ENCODE results near the gene WNT3A. TPM values are rescaled to one million over a fixed set of nuclear protein-coding genes. Genes with fewer than 3 reads are reported as not detected.

The WNT3A gene
- polyA plus RNA-seq, 1 of the 3 experiments (the other 2 are of a cell fraction): not detected

DNA sequence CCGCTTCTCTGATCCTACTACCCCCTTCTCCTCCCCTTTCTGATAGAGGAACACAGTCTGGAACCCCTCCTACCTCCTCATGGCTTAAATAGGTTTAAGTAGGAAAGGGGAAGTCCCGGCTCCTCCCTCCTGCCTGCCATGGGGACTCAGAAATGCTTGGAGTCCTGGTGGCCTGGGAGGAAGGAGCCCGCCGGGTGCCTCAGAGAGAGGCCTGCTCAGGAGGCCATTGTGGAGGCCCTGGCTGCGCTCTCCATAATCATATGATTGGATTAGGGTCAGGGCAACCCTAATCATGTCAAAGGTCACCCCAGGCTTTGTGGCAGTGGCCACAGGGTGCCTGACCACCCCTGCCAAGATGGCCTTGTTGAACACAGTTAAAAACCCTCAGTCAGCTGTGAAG, 29.0 kb downstream of the WNT3A start:
- ChIA-PET POLR2A (no interaction called here), CTCF (interaction anchor here (1.1 kb wide), 1 partner anchor 36 kb away, joined by 3 read pairs; no protein-coding TSS in a partner anchor)
- H3K9ac ChIP-seq: no peak overlapping the region
- no peak overlapping the region for H3K27ac ChIP-seq (ENCODE audit: low read depth in 2 of 2, low read length in 1 of 2)
- 57% methylated on average over 5 of the region's 5 CpGs for WGBS (ENCODE audit: low lambda C conversion rate)
- no peaks in the 10 kb centered on the region for H3K4me1 ChIP-seq (ENCODE audit: control insufficient read depth in 1 of 2, insufficient read depth in 2 of 2, low read depth in 1 of 2, low read length in 1 of 2)
- no peak overlapping the region for H3K4me3 ChIP-seq (ENCODE audit: low read depth in 2 of 2, low read length in 1 of 2)
- H3K4me2 ChIP-seq: no peak overlapping the region
- H4K20me1 ChIP-seq (ENCODE audit: insufficient read depth): no peaks in the 10 kb centered on the region
- TF ChIP-seq EP300 (IDR thresholded peaks at IDR 0.05; ENCODE audit: borderline replicate concordance in 1 of 2, low read depth in 1 of 2, low read length in 1 of 2): no peak
- H3K9me2 ChIP-seq: no peaks in the 10 kb centered on the region
- H3K27me3 ChIP-seq (ENCODE audit: insufficient read depth): no peaks in the 10 kb centered on the region; the same call in 1 of the 2 replicates
- DNase-seq: no peak
- H2AFZ ChIP-seq (ENCODE audit: low read depth): no peak overlapping the region
- H3F3A ChIP-seq (replicated peaks; ENCODE audit: insufficient read depth): no peaks in the 10 kb centered on the region
- no peaks in the 10 kb centered on the region for H3K36me3 ChIP-seq (replicated peaks in 1 of 2; ENCODE audit: control insufficient read depth in 1 of 2, insufficient read depth in 2 of 2, low read length in 1 of 2)
- H3K79me2 ChIP-seq (ENCODE audit: insufficient read depth): no peaks in the 10 kb centered on the region
- H3K9me3 ChIP-seq: no peaks in the 10 kb centered on the region

DNA sequence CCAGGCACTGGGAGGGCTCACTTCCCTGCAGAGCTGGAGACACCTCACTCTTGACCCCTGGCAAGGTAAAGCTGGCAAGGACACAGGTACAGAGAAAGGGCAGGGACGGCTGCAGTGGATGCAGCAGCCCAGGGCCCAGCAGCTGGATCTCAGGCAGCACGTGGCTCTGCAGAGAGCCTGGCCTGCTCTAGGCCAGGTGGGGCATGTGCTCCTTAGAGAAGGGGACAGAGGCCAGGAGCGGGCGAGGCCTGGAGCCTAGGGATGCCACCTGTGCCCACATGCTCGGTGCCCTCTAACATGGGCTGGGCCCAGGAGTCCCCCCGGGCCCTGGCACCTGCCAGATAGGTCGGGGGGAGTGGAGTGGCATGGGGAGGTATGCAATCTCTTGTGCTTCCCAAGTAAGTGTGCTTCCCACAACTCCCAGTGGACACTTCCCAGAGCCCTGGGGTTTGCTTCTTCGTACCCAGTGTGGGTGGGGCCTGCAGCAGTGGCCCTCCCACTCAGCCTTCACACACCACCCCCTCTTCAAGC, 30.0 kb downstream of the WNT3A start:
- H3K4me2 ChIP-seq: no peak overlapping the region
- no peaks in the 10 kb centered on the region for H3K9me2 ChIP-seq
- H3F3A ChIP-seq (replicated peaks; ENCODE audit: insufficient read depth): no peaks in the 10 kb centered on the region
- H3K27ac ChIP-seq (ENCODE audit: low read depth in 2 of 2, low read length in 1 of 2): no peak overlapping the region
- 55% methylated on average over 5 of the region's 8 CpGs for WGBS (ENCODE audit: low lambda C conversion rate)
- H3K27me3 ChIP-seq (ENCODE audit: insufficient read depth): no peaks in the 10 kb centered on the region; the same call in 1 of the 2 replicates
- H3K4me1 ChIP-seq (ENCODE audit: control insufficient read depth in 1 of 2, insufficient read depth in 2 of 2, low read depth in 1 of 2, low read length in 1 of 2): no peaks in the 10 kb centered on the region
- no peak for DNase-seq
- H4K20me1 ChIP-seq (ENCODE audit: insufficient read depth): no peaks in the 10 kb centered on the region
- ChIA-PET POLR2A (no interaction called here), CTCF (interaction anchor here (1.1 kb wide), 1 partner anchor 37 kb away, joined by 3 read pairs; no protein-coding TSS in a partner anchor)
- no peaks in the 10 kb centered on the region for H3K36me3 ChIP-seq (replicated peaks in 1 of 2; ENCODE audit: control insufficient read depth in 1 of 2, insufficient read depth in 2 of 2, low read length in 1 of 2)
- no peak overlapping the region for H2AFZ ChIP-seq (ENCODE audit: low read depth)
- H3K4me3 ChIP-seq (ENCODE audit: low read depth in 2 of 2, low read length in 1 of 2): no peak overlapping the region
- H3K79me2 ChIP-seq (ENCODE audit: insufficient read depth): no peaks in the 10 kb centered on the region
- no peaks in the 10 kb centered on the region for H3K9me3 ChIP-seq
- TF ChIP-seq ELF1 (IDR thresholded peaks at IDR 0.05) (no peak), FOXM1 (IDR thresholded peaks at IDR 0.05; ENCODE audit: low read depth) (no peak), NFIC (IDR thresholded peaks at IDR 0.05; ENCODE audit: borderline replicate concordance) (no peak), GATA2 (CRISPR knock-in tag; IDR thresholded peaks at IDR 0.05) (no peak), GABPA (IDR thresholded peaks at IDR 0.05; ENCODE audit: low read depth) (no peak), JUND (IDR thresholded peaks at IDR 0.05) (no peak), TCF12 (IDR thresholded peaks at IDR 0.05) (no peak)
- TF ChIP-seq, protein P1, sequence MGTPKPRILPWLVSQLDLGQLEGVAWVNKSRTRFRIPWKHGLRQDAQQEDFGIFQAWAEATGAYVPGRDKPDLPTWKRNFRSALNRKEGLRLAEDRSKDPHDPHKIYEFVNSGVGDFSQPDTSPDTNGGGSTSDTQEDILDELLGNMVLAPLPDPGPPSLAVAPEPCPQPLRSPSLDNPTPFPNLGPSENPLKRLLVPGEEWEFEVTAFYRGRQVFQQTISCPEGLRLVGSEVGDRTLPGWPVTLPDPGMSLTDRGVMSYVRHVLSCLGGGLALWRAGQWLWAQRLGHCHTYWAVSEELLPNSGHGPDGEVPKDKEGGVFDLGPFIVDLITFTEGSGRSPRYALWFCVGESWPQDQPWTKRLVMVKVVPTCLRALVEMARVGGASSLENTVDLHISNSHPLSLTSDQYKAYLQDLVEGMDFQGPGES (IDR thresholded peaks at IDR 0.05; ENCODE audit: low read depth, low read length): no peak
- TF ChIP-seq, protein P2, sequence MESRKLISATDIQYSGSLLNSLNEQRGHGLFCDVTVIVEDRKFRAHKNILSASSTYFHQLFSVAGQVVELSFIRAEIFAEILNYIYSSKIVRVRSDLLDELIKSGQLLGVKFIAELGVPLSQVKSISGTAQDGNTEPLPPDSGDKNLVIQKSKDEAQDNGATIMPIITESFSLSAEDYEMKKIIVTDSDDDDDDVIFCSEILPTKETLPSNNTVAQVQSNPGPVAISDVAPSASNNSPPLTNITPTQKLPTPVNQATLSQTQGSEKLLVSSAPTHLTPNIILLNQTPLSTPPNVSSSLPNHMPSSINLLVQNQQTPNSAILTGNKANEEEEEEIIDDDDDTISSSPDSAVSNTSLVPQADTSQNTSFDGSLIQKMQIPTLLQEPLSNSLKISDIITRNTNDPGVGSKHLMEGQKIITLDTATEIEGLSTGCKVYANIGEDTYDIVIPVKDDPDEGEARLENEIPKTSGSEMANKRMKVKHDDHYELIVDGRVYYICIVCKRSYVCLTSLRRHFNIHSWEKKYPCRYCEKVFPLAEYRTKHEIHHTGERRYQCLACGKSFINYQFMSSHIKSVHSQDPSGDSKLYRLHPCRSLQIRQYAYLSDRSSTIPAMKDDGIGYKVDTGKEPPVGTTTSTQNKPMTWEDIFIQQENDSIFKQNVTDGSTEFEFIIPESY (IDR thresholded peaks at IDR 0.05; ENCODE audit: borderline replicate concordance, low read depth): no peak
- no peak overlapping the region for H3K9ac ChIP-seq

Measured in SK-N-SH (cell line).